ENCODE results near the gene PABPN1L. TPM values are rescaled to one million over a fixed set of nuclear protein-coding genes. Genes with fewer than 3 reads are reported as not detected.

The PABPN1L gene
- total RNA-seq, 3 donors from 2014 or later = not detected

- no peaks in the 10 kb centered on the region for H3K27me3 ChIP-seq
These were observed 14.0 kb upstream of the PABPN1L start for GRCh38 chr16:88880226-88881006.

GRCh38 chr16:88879788-88880055 is 13.3 kb upstream of the PABPN1L start:
- no peak overlapping the region for H3K4me3 ChIP-seq
- intact Hi-C loops (cut with DNase I; ENCODE audit: low total_unique reads) = no loop called here
- no peaks in the 10 kb centered on the region for H3K4me1 ChIP-seq
- no peaks in the 10 kb centered on the region for H3K27me3 ChIP-seq
- H3K9me3 ChIP-seq = no peaks in the 10 kb centered on the region
- DNase-seq (ENCODE audit: low spot score in 2 of 2) = no peak
- H3K36me3 ChIP-seq = no peaks in the 10 kb centered on the region
- H3K27ac ChIP-seq = no peak overlapping the region
- no peak for TF ChIP-seq POLR2AphosphoS5 (IDR thresholded peaks at IDR 0.05)
- no peak for TF ChIP-seq POLR2A (IDR thresholded peaks at IDR 0.05)
- no peak for TF ChIP-seq CTCF (IDR thresholded peaks at IDR 0.05)

More at GRCh38 chr16:88880226-88881006, 14.0 kb upstream of the PABPN1L start:
- intact Hi-C loops (cut with DNase I; ENCODE audit: low total_unique reads) = no loop called here
- Histone ChIP-seq H3K4me1 (no peaks in the 10 kb centered on the region), H3K36me3 (no peaks in the 10 kb centered on the region), H3K4me3 (peak overlapping the region in 2 of 3 donors; percentile 41 to 61), H3K27ac (no peak overlapping the region), H3K9me3 (no peaks in the 10 kb centered on the region)
- DNase-seq (ENCODE audit: low spot score in 2 of 2) = no peak
- TF ChIP-seq POLR2AphosphoS5 (IDR thresholded peaks at IDR 0.05) = no peak
- no peak for TF ChIP-seq POLR2A (IDR thresholded peaks at IDR 0.05)
- TF ChIP-seq CTCF (IDR thresholded peaks at IDR 0.05) = no peak

- no peaks in the 10 kb centered on the region for H3K36me3 ChIP-seq
- H3K27me3 ChIP-seq = no peaks in the 10 kb centered on the region
- no peaks in the 10 kb centered on the region for H3K9me3 ChIP-seq
- no peak overlapping the region for H3K4me3 ChIP-seq
- intact Hi-C loops (cut with DNase I; ENCODE audit: low total_unique reads) = no loop called here
- DNase-seq (ENCODE audit: low spot score in 2 of 2) = no peak
- H3K4me1 ChIP-seq = no peaks in the 10 kb centered on the region
- no peak for TF ChIP-seq CTCF (IDR thresholded peaks at IDR 0.05)
- no peak for TF ChIP-seq POLR2AphosphoS5 (IDR thresholded peaks at IDR 0.05)
- no peak for TF ChIP-seq POLR2A (IDR thresholded peaks at IDR 0.05)
- no peak overlapping the region for H3K27ac ChIP-seq
These were observed 12.7 kb upstream of the PABPN1L start for GRCh38 chr16:88878967-88879787.

- no peak for DNase-seq (ENCODE audit: low spot score in 2 of 2)
- no peaks in the 10 kb centered on the region for H3K27me3 ChIP-seq
- no peaks in the 10 kb centered on the region for H3K9me3 ChIP-seq
- intact Hi-C loops (cut with DNase I; ENCODE audit: low total_unique reads) = no loop called here
- TF ChIP-seq POLR2AphosphoS5 (IDR thresholded peaks at IDR 0.05) = no peak
- no peak for TF ChIP-seq CTCF (IDR thresholded peaks at IDR 0.05)
- no peak for TF ChIP-seq POLR2A (IDR thresholded peaks at IDR 0.05)
- H3K4me1 ChIP-seq = no peaks in the 10 kb centered on the region
- H3K4me3 ChIP-seq = no peak overlapping the region
- H3K27ac ChIP-seq = no peak overlapping the region
- H3K36me3 ChIP-seq = no peaks in the 10 kb centered on the region
These were observed 11.9 kb upstream of the PABPN1L start for GRCh38 chr16:88878356-88878755.
